NCI-H69 (cell line): ENCODE data around the gene KLHL8.

ENCODE experiments used
- DNase-seq: peaks from one replicate; lab custom pipeline; 2025; lab: John Stamatoyannopoulos, UW

KLHL8 gene

DNA sequence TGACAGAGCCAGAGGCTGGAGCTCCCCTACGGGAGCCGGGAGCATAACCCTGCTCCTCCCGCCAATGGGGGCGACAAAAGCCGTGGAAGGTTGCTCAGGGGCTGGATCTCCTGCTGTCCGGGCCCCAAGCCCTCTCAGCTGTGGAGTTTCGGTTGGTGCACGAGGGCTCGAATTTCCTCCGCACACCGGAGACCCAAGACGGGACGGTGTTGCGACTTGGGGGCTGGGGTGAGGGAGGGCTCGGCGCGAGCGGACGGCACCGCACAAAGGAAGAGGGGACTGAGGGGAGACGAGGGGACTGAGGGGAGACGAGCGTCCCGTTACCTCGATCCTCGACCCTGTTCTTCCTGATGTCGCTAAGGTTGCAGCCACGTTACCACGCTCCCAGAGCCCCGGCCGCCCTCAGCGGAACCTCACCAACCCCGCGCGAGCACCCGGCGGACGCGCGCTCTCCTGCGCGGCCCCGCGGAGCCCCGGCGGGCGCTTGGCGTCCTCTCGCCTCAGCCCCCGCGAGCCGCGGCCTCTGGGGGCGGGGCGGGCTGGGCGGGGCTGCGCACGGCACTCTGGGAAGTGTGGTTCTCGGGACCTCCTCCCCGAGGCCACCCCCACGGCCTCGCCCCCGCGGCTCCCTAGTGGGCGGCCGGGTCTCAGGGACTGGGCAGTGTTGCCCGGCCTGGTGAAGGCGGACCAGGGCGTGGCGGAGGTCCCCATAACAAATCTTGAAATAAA is at the start of gene KLHL8:
KLHL8 (minus strand) TSS at position 525 of the 729 bp plus-strand sequence. CDS start 25,079 bp downstream, outside the sequence.
- DNase-seq = peak; percentile 92

- peak; percentile 82 for DNase-seq
These were observed 49.7 kb upstream of the KLHL8 start for GRCh38 chr4:87270144-87270543.

DNA sequence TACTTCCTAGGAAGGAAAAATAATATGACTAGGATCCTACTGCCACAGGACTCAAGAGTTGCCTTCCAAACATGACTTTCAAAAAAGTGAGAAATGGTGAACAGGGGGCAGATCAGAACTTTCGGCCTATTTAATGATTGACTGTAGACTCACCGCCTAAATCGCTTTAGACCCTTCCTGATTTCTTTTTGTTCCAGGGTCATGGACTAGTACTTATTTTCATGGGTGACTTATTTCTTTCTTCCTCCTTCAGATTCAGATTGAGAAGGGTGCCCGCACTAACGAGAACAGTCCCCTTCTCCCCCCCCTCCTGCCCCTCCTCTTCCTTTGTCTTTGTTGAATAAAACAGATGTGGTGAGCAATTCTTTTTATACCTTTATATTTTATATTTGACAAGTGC is 48.0 kb upstream of the KLHL8 start:
- peak; percentile 61 for DNase-seq

DNA sequence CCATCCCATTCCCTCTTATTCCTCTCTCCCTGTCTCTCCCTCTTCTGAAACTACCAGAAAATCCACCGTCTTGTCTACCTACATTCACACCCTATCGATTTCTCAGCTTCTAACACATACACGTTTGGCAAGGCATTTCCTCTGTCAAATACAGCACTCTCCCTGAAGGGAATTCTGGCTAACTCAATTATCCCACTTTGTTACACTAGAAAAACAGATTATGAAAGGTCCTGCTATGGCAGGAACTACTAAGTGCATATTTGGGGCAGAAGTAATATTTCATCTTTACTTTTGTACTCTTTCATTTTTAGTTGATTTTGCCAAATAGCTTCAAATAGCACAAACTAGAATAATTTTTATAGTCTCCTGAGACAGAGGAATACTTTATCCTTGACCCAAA is 46.6 kb upstream of the KLHL8 start:
- no peak for DNase-seq

DNA sequence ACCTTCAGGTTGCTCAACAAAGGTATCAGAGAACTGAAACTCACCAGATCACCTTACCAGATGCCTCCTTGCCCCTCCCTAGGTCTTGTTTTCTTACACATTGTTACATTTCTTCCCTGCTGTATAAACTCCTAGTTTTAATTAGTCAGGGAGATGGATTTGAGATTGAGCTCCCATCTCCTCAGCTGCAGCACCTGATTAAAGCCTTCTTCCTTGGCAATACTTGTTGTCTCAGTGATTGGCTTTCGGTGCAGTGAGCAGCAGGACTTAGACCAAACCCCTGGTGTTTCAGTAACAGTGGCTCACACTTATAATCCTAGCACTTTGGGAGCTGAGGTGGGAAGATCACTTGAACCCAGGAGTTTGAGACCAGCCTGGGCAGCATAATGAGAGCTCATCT is 42.5 kb upstream of the KLHL8 start:
- DNase-seq = no peak

- DNase-seq = no peak
These were observed 40.1 kb upstream of the KLHL8 start for GRCh38 chr4:87260477-87260876.

DNA sequence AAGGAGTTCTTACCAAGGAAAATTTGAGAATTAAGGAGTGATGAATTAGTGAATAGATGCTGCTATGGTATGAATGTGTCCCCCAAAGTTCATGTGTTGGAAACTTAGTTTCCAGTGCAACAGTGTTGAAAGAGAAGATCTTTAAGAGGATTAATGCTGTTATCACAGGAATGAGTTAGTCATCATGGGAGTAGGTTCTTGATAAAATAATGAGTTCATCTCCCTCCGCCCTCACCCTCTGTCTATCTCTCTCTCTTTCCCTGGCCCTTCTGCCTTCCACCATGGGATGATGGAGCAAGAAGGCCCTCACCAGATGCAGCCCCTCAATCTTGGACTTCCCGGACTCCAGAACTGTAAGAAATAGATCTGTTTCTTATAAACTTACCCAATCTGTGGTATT is 38.3 kb upstream of the KLHL8 start:
- no peak for DNase-seq

GRCh38 chr4:87257523-87257922 is 37.1 kb upstream of the KLHL8 start:
- DNase-seq = peak; percentile 90

- no peak for DNase-seq
These were observed 35.3 kb upstream of the KLHL8 start for GRCh38 chr4:87255755-87256154.

DNA sequence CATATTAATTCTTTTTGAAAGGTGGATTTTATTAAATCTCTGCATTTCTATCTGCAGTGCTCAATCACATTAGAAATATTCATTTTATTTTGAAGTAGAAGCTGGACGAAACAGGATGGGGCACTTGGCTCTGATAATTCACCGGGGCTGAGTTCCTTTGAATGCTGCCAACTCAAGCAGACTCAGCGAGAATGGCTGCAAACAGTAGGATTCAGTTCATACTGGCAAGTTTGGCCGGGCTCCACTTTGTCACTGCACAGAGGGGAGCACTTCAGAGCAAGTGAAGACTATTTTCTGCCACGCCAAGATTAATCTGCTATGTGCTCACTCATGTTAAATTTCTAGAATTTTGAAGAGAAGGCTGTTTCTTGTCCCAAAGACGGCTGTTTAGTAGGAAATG is 30.7 kb upstream of the KLHL8 start:
- DNase-seq = peak; percentile 12

GRCh38 chr4:87250294-87250693 is 29.9 kb upstream of the KLHL8 start:
- no peak for DNase-seq

DNA sequence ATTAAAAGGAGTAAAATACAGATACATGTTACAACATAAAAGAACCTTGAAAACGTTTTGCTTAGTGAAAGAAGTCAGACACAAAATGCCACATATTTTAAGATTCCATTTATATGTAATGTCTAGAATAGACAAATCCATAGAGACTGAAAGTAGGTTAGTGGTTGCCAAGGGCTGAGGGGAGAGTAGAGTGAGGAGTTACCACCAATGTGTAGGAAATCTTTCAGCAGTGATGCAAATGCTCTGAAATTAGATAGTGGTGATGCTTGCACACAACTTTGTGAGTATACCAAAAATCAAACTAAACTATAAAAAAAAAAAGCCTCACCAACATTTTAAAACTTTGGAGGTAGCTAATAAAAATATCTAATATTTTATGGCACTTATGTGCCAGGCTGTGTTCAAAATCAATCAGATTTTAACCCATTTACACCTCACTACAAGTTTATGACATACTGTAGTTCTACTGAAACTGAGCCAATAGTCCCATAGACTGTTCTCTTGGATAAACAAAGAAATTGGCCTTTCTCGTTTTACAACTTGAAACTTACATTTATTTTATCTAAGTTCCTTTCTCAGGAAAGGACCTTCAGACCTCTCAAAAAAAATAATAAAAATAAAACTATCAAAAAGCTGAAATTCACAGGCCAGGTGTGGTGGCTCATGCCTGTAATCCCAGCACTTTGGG is 29.1 kb upstream of the KLHL8 start:
- DNase-seq = no peak

- DNase-seq = peak; percentile 18
These were observed 23.1 kb upstream of the KLHL8 start for GRCh38 chr4:87243426-87244053.

DNA sequence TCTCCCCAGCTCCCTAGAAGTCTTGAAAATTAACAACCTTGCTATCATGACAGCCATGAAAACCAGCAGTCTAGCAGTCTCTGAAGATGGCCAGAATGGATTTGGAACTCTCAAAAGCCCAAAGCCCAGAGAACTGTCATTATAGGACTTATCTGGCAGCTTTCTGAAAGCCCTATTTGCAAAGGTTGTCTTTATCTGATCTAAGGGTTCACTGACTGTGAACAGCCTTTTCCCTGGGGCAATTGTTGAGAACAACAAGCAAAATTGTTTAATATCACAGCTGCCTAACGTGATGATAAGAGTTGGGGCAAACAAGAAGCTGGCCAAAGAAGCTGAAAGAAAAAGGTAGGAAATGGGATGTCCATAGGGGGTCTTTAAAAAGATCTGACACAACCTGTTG is 20.9 kb upstream of the KLHL8 start:
- peak; percentile 90 for DNase-seq

DNA sequence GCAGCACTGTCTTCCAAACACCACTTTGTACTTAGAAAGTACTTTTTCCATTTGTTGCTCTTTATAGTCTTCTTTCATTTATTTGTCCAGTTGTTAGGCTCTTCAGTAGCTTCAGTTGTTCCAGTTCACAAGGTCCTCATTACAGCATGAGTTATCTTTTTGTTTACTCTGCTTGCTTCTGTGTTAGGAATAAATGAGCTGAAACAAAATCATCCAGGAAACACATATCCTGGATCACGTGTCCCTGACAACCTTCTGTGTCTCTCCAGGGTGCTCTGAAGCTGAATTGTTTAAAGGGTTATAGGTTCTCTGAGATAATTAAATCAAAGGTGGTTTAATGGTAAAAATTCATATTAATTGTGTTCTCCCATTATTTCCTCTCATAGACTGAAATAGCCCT is 19.9 kb upstream of the KLHL8 start:
- DNase-seq = peak; percentile 89

DNA sequence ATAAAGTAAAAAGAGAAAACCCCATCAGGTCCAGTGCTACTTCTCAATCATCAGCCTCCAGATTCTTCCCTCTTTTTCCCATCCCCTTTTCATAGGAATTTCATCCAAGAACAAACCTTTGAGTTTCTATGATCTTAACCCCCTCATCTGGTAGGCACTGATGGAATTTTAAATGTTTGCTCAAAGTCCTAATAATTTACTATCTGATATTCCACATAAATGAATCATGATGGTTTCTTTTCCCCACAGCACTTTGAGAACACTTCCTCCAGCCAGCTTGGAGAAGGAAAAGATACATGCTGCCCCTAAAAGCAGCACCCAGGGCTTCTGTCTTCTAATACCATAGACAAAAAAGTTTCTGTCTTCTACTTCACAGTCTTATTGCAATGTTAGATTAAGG is 19.4 kb upstream of the KLHL8 start:
- peak; percentile 40 for DNase-seq

DNA sequence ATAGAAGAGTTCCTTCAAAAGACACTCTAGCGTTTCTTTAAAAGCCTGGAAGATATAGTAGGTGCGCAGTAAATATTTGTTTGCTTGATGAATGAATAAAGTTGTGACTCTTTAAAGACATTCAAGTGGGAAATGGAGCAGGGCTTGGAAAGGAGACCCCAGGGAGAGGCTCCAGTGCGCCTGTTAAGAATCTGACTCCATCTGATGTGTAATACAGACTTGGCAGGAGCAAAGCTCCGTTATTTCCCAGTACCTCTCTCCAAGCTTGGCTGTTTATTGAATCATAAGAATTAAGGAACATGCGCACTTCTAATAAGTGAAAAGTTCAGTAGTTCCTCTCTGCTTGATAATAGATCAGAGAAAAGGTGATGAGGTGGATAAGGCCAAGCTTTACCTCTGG is 18.8 kb upstream of the KLHL8 start:
- DNase-seq = peak; percentile 47

- peak; percentile 16 for DNase-seq
These were observed 16.4 kb upstream of the KLHL8 start for GRCh38 chr4:87236861-87237260.

GRCh38 chr4:87235020-87235671 is 14.7 kb upstream of the KLHL8 start:
- DNase-seq = no peak

- DNase-seq = peak; percentile 12
These were observed 11.8 kb upstream of the KLHL8 start for GRCh38 chr4:87232216-87232615.

GRCh38 chr4:87230806-87231205 is 10.4 kb upstream of the KLHL8 start:
- DNase-seq = no peak

DNA sequence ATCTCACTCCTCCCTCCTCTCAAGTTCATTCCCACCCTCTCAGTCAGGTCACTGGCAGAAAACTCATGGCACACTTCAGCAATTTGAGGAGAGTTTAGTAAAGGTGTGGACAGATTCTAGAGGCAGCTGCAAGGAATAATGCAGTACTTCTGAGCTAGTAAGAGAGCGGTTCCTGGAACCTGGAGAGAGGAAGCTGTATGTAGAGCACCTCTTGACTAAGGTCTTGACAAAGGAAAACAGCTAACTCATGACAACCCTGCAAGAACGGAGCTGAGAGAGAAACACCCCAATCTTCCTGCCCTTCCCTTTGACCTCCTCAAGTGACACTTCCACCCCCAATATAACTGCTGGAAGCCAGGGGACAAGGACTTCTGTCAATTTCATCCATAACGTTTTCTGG is 9.6 kb upstream of the KLHL8 start:
- DNase-seq = no peak
